Activated CD8-positive, alpha-beta T cell treated with anti-CD3 and anti-CD28 coated beads, Interleukin-2, amount 10 ng/mL, durations not matched to agents 7 days and 5 days (primary cell): ENCODE data around the gene TYW1. TPM values are rescaled to one million over a fixed set of nuclear protein-coding genes. Genes with fewer than 3 reads are reported as not detected.
"Not testable (repeated sequence)": the region's sequence is repeated elsewhere in the genome, so short reads cannot be mapped to it uniquely, and the experiment has no call there.

ENCODE experiments used
- ATAC-seq: fragments of 150-1000 bp; cut with Tn5 transposase; one replicate; pipeline ENCODE4 v1.10.0; 2021; ENCODE audit warnings: moderate library complexity
- CTCF ChIA-PET: fragments of 350-600 bp; sonication (Branson Sonifier 250); formaldehyde crosslinking; loops from one replicate; lab custom pipeline; 2021; ENCODE audit warnings: antibody characterized with exemption; lab: Charles Lee
- POLR2A ChIA-PET: fragments of 350-600 bp; sonication (Branson Sonifier 250); formaldehyde crosslinking; loops from one replicate; lab custom pipeline; 2021; ENCODE audit warnings: antibody characterized with exemption; lab: Charles Lee
- DNase-seq: peaks from one replicate; pipeline ENCODE4 v3.0.0-alpha.2; 2020
- H3K27ac Mint-ChIP-seq: one replicate; pipeline ENCODE4 v1.8.0; 2021; ENCODE audit warnings: mild to moderate bottlenecking, mixed read lengths
- H3K27me3 Mint-ChIP-seq: one replicate; pipeline ENCODE4 v1.8.0; 2021; ENCODE audit warnings: low read depth, mixed read lengths
- H3K36me3 Mint-ChIP-seq: one replicate; pipeline ENCODE4 v1.8.0; 2021; ENCODE audit warnings: low read depth, mixed read lengths
- H3K4me1 Mint-ChIP-seq: one replicate; pipeline ENCODE4 v1.8.0; 2021; ENCODE audit warnings: low read depth, mixed read lengths
- H3K4me3 Mint-ChIP-seq: one replicate; pipeline ENCODE4 v1.8.0; 2021; ENCODE audit warnings: mild to moderate bottlenecking, mixed read lengths
- H3K9me3 Mint-ChIP-seq: one replicate; pipeline ENCODE4 v1.8.0; 2022; ENCODE audit warnings: mixed read lengths; ENCODE audit not compliant: insufficient read depth
- total RNA-seq, 2 experiments: library from RNA; stranded (reverse); gene quantifications; one replicate each; pipeline ENCODE4 v1.2.3, GENCODE V29; 2021

Gene TYW1
- total RNA-seq, 2 experiments from 2014 or later: 16.1 to 17.8 TPM

DNA sequence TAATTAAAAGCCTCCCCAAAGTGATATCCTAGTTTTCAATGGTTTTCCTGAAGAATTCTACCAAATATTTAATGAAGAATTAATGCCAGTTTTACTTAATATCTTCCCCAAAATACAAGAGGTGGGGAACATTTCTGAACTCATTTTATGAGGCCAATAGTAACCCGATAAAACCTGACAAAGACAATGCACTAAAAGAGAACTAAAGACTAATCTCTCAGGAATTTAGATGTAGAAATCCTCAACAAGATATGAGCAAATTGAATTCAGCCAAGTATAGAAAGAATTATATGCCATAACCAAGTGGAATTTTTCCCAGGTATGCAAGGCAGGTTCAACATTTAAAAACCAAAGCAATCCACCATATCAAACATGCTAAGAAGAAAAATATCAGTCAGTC lies 66.2 kb downstream of the TYW1 start:
- POLR2A ChIA-PET, H3K9me3 Mint-ChIP-seq, H3K27me3 Mint-ChIP-seq, H3K27ac Mint-ChIP-seq, H3K4me3 Mint-ChIP-seq, ATAC-seq, H3K4me1 Mint-ChIP-seq, DNase-seq, CTCF ChIA-PET: not testable (repeated sequence)
- H3K36me3 Mint-ChIP-seq: peaks cover 41% of the 10 kb centered on the region

DNA sequence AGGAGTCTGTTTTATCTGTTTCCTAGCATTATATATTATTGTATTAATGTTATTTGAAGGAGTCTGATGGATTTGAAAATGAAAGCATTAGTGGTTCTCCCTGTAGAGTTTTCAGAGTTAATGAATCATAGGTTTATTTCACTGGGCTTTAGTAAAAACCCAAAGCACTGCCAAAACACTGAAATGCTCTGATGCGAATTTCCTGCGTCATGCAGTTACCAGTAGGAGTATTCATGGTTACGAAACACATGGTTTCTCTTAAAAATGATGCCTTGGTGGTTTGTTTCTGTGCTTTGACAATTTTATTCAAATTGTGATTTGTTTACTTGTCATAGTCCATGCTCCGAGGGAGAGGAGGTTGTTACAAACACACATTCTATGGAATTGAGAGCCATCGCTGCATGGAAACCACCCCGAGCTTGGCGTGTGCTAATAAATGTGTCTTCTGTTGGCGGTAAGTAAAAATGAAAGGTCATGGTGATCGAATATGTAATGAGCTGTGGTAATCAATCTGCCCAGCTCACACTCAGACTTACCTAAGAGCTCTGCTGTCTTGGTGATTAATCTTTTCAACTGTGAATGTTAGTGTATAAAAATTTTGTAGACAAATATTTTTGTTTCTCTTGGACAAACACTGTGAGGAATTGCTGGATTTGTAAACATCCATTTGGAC lies 70.5 kb downstream of the TYW1 start:
- not testable (repeated sequence) for DNase-seq, H3K27ac Mint-ChIP-seq

DNA sequence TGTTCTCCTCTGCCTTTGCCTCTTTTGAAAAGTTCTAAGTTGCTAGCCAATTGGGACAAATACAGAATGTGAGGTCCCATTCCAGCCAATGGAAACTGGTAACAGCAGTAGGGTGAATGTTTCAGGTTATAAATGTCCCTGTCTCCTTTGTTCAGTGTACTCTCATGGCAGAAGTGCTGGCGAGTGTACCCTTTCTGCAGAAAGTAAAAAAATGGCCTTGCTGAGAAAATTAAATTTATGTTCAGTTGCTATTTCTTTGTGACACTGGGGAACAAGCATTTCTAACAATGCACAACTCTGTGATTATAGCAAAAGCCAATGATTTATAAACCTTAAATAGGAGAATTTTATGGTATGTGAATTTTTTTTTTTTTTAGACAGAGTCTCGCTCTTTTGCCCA lies 79.5 kb downstream of the TYW1 start:
- POLR2A ChIA-PET, H3K4me3 Mint-ChIP-seq, H3K27ac Mint-ChIP-seq, DNase-seq, CTCF ChIA-PET, ATAC-seq, H3K27me3 Mint-ChIP-seq, H3K4me1 Mint-ChIP-seq: not testable (repeated sequence)
- Mint-ChIP-seq H3K36me3 (peaks cover 56% of the 10 kb centered on the region), H3K9me3 (peaks cover 46% of the 10 kb centered on the region)

More for the DNA sequence above, 70.5 kb downstream of the TYW1 start:
- Mint-ChIP-seq H3K36me3 (peaks cover 53% of the 10 kb centered on the region), H3K9me3 (peaks cover 13% of the 10 kb centered on the region)
- ATAC-seq, H3K4me1 Mint-ChIP-seq, POLR2A ChIA-PET, CTCF ChIA-PET, H3K4me3 Mint-ChIP-seq, H3K27me3 Mint-ChIP-seq: not testable (repeated sequence)

DNA sequence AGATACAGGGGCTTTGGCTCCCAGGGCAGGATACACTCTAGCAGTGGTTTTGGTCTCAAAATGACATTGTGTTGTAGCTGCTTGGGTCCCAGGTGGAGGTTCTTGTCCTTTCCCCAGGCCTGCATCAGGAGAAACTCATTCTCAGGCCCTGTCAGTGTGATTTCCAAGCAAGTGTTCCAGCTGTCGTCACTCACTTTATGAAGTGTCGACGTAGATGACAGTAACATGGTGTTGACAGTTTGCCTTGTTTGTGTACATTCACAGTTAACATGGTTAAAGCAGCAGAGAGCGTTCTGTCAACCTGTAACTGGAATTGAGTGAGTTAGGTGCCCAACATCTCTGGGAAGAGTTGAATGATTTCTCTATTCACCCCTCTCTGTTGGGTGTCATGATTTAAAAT lies 86.2 kb downstream of the TYW1 start:
- ATAC-seq, H3K4me1 Mint-ChIP-seq, CTCF ChIA-PET, POLR2A ChIA-PET, DNase-seq, H3K27me3 Mint-ChIP-seq, H3K4me3 Mint-ChIP-seq, H3K27ac Mint-ChIP-seq: not testable (repeated sequence)
- Mint-ChIP-seq H3K36me3 (peaks cover 59% of the 10 kb centered on the region), H3K9me3 (peaks cover 14% of the 10 kb centered on the region)

DNA sequence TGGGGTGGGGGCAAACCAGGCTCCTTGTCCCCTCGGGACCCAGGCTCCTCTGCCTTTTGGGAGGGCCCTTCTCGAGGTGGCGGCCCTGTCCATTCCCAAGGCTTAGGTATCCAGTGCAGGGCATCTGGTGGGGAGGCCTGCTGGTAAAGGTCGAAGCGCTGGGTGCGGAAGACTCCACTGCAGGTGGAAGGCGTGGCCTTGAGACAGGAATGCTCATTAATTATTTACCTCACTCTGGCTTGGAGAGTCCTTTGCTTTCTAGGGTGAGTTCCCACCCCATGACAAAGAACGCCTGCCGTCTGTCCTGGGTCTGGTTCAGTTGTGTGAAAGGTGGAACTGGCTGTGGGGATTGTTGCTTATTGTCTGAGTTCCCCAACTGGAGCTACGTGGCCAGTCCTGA lies 92.6 kb downstream of the TYW1 start:
- H3K4me1 Mint-ChIP-seq, POLR2A ChIA-PET, H3K4me3 Mint-ChIP-seq, H3K9me3 Mint-ChIP-seq, CTCF ChIA-PET, DNase-seq, H3K27me3 Mint-ChIP-seq, H3K27ac Mint-ChIP-seq, ATAC-seq: not testable (repeated sequence)
- H3K36me3 Mint-ChIP-seq: peaks cover 32% of the 10 kb centered on the region

DNA sequence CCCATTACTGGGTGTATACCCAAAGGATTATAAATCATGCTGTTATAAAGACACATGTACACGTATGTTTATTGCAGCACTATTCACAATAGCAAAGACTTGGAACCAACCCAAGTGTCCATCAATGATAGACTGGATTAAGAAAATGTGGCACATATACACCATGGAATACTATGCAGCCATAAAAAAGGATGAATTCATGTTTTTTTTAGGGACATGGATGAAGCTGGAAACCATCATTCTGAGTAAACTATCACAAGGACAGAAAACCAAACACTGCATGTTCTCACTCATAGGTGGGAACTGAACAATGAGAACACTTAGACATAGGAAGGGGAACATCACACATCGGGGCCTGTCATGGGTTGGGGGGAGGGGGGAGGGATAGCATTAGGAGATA lies 94.4 kb downstream of the TYW1 start:
- H3K4me1 Mint-ChIP-seq, H3K27me3 Mint-ChIP-seq, ATAC-seq, H3K4me3 Mint-ChIP-seq, CTCF ChIA-PET, POLR2A ChIA-PET, H3K27ac Mint-ChIP-seq, DNase-seq, H3K9me3 Mint-ChIP-seq: not testable (repeated sequence)
- H3K36me3 Mint-ChIP-seq: peaks cover 25% of the 10 kb centered on the region

DNA sequence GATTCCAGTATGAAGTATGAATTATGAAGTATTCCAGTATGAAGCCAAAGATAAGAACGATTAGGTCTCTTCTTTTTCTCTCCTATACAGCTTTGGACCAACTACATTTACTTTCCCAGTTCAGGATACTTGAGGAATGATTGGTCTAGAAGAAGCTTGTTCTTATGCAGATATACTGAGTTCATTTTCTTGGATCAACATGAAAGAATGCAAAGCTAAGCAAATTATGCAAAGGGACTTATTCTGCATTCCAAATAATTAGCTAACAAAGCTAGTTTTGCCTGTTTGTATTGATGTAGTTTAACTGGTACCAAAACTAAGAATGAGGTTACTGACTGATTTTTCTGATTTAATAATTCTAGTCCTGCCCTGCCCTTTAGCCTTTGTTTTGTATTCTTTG lies 101.4 kb downstream of the TYW1 start:
- CTCF ChIA-PET, H3K4me3 Mint-ChIP-seq, POLR2A ChIA-PET, DNase-seq, H3K27ac Mint-ChIP-seq, ATAC-seq, H3K4me1 Mint-ChIP-seq, H3K9me3 Mint-ChIP-seq, H3K27me3 Mint-ChIP-seq: not testable (repeated sequence)
- peaks cover 36% of the 10 kb centered on the region for H3K36me3 Mint-ChIP-seq

DNA sequence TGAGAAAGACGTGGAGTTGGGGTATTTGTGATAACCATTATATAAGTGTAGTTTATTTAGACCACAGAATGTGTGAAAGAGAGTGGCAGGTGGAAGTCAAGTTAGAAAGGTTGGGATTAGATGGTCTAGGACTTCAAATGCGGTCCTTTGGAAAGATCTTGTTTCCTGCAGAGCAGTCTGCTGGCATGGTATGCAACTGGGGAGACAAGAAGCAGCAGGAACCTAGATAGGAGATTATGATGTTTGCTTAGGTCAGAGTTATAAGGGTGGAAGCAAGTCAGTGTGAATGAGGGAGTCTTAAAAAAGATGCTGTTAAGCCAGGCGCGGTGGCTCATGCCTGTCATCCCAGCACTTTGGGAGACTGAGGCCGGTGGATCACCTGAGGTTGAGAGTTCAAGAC lies 102.8 kb downstream of the TYW1 start:
- DNase-seq, POLR2A ChIA-PET, CTCF ChIA-PET, H3K4me1 Mint-ChIP-seq, H3K4me3 Mint-ChIP-seq, H3K27me3 Mint-ChIP-seq, H3K27ac Mint-ChIP-seq, H3K9me3 Mint-ChIP-seq, ATAC-seq: not testable (repeated sequence)
- H3K36me3 Mint-ChIP-seq: peaks cover 43% of the 10 kb centered on the region

DNA sequence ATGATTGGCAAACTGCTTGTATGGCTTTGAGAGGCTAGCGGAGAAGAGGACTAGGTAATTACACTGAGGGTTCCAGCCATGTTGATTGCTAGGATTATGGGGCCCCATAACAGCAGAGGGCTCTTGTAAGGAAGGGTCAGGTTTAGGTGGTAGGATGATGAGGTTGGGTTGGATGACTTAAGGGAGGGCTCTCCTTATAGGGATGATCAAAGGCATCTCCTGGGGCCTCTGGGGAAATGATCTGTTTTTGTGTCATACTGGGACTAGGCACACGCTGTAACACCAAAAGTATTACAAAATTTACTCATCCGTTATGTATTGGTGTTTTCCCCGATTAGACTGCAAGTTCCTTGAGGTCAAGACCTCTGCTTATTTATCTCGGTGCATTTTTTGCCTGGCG lies 103.4 kb downstream of the TYW1 start:
- H3K9me3 Mint-ChIP-seq, H3K4me3 Mint-ChIP-seq, H3K27ac Mint-ChIP-seq, POLR2A ChIA-PET, DNase-seq, H3K4me1 Mint-ChIP-seq, CTCF ChIA-PET, ATAC-seq, H3K27me3 Mint-ChIP-seq: not testable (repeated sequence)
- H3K36me3 Mint-ChIP-seq: peaks cover 45% of the 10 kb centered on the region

DNA sequence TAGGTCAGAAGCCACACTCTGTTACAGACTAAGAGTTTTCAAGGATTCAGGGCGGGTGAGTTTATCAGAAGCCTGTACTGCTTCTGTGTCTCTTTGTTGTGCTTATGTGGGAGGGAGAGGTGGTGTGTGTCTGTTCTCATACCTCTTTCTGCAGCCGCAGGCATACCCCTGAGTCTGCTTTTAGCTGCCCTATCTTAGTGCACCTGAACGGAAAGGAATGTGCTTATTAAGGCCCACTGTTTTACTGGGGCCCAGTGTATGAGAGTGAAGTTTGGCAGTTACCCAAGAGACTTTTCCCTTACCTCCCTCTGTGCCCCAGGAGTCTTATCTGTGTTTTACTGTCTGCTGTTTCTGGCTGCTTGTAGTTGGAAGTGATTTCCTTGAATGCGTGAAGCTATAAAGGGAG lies 104.3 kb downstream of the TYW1 start:
- DNase-seq (no peak), ATAC-seq (no peak)
- POLR2A ChIA-PET: no interaction called here
- CTCF ChIA-PET: no interaction called here
- Mint-ChIP-seq H3K4me3 (no peak overlapping the region), H3K4me1 (peaks cover 9% of the 10 kb centered on the region), H3K27me3 (no peaks in the 10 kb centered on the region), H3K27ac (no peak overlapping the region), H3K36me3 (peaks cover 46% of the 10 kb centered on the region), H3K9me3 (peaks cover 3% of the 10 kb centered on the region)

DNA sequence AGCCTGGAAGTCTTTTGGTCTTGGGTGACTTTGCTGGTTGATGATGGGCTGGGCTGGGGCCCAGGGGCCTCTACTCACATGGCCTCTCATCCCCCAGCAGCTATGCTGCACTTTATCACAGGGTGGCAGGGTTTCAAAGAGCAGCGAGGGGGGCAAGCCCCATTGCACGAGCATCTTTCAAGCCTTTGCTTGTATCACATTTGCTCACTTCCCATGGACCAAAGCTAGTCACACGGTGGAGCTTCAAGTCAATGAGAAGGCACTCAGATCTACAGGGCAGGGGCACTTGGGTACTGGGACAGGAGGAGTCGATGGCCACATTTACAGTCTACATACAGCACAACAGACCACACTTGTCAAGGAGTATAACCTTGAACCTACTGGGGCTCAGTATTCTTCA lies 108.3 kb downstream of the TYW1 start:
- CTCF ChIA-PET, H3K27me3 Mint-ChIP-seq, ATAC-seq, POLR2A ChIA-PET, DNase-seq, H3K4me1 Mint-ChIP-seq, H3K9me3 Mint-ChIP-seq, H3K4me3 Mint-ChIP-seq, H3K27ac Mint-ChIP-seq: not testable (repeated sequence)
- peaks cover 39% of the 10 kb centered on the region for H3K36me3 Mint-ChIP-seq

DNA sequence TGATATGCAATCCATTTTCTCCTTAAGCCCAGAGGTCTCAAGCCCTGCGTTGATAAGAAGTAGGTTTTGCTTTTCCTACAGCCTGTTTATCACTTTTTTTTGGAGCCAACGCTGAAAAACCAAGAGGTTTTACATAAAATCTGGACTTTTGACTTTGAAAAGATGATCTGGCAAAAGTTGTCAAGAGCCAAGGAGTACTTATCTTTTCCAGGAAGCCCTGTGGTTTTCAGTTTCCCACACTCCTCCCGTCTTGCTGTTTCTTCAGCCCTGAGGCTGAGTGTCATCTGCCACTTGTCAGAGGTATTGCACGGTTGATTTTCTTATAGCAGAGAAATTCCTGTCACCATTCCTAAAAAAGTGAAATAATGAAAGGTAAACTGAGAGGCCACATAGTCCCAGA lies 108.7 kb downstream of the TYW1 start:
- CTCF ChIA-PET: no interaction called here
- Mint-ChIP-seq H3K9me3 (peaks cover 3% of the 10 kb centered on the region), H3K4me1 (peaks cover 9% of the 10 kb centered on the region), H3K27me3 (no peaks in the 10 kb centered on the region), H3K4me3 (no peak overlapping the region), H3K27ac (no peak overlapping the region), H3K36me3 (peaks cover 35% of the 10 kb centered on the region)
- DNase-seq (no peak), ATAC-seq (no peak)
- POLR2A ChIA-PET: no interaction called here

DNA sequence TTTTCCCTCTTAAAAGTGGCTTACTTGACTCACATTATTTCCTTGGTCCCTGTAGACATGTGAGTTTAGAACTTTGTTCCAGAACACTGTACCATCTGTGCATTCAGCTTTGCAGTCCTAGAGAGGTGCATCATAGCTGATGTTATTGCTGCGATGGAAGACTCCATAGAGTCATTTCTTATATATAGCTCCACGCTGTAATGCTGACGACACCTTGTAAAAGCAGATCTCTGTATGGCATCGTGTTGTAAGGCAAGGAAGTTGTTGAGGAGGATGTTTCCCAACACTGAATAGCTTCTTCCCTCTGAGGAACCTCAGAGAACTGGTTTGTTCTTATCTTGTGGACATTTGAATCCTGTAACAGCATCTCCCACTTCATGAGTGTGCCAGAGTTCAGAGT lies 109.6 kb downstream of the TYW1 start:
- H3K4me3 Mint-ChIP-seq, POLR2A ChIA-PET, DNase-seq, ATAC-seq, H3K9me3 Mint-ChIP-seq, H3K27ac Mint-ChIP-seq, H3K4me1 Mint-ChIP-seq, H3K27me3 Mint-ChIP-seq, CTCF ChIA-PET: not testable (repeated sequence)
- peaks cover 30% of the 10 kb centered on the region for H3K36me3 Mint-ChIP-seq
